EH (cell line): ENCODE measurements around the gene HMGB4.

Experiments
- DNase-seq: peaks from one replicate; pipeline ENCODE4 v3.0.0-alpha.2; 2015; ENCODE audit warnings: low read depth

The HMGB4 gene

DNA sequence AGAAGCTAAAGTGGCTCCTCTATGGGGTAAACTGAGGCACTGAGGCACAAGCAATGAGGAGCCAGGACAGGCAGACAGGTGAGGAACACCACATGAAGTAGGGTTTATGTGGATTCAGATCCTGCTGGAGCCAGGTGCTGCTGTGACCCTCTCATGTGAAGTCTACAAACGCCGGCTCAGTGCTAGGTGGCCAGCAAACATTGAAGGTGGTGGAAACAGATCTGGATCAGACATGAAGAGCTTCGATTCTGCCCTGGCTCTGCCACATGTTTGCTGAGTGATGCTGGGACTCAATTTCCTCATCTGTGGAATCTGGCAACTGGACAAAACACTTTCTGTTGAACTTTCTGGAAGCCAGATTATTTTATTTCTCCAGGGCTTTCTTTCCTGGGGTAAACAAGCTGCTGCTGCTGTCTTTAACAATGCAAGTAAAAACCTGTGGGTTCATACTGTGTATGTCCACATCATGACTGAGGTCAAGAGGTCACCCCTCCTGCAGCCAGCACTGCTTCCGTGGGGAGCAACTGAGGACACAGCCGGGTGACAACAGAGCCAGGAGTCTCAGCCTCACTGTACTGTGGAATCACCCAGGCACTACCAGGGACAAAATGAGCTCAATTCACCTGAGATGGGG lies 33.3 kb downstream of the HMGB4 start:
- DNase-seq = peak; percentile 34

GRCh38 chr1:33898406-33898805 lies 34.5 kb downstream of the HMGB4 start:
- DNase-seq = no peak

GRCh38 chr1:33898881-33899280 lies 35.0 kb downstream of the HMGB4 start:
- no peak for DNase-seq

- DNase-seq = no peak
Observed at GRCh38 chr1:33899746-33900145, 35.9 kb downstream of the HMGB4 start.

- peak; percentile 54 for DNase-seq
Observed at GRCh38 chr1:33902486-33903209, 38.8 kb downstream of the HMGB4 start.

DNA sequence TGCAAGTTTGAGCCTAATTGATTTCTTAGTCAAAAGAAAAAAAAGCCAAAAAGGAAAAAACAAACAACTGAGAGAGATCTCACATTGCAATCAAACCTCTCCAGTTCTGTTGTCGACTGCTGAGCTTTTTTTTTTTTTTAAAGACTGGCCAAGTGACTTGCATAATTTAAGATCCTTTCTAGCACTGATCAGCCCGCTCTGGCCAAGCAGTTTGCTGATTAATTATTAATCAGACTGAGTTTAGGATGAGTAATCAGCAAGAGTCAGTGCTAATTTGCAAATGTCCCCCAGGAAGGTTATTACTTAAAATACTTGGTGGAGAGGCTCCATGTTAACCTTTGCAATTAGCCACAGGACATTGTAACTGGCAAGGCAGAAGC lies 39.3 kb downstream of the HMGB4 start:
- peak; percentile 55 for DNase-seq

GRCh38 chr1:33905241-33905640 lies 41.4 kb downstream of the HMGB4 start:
- DNase-seq = no peak

- no peak for DNase-seq
Observed at GRCh38 chr1:33906156-33906555, 42.3 kb downstream of the HMGB4 start.

DNA sequence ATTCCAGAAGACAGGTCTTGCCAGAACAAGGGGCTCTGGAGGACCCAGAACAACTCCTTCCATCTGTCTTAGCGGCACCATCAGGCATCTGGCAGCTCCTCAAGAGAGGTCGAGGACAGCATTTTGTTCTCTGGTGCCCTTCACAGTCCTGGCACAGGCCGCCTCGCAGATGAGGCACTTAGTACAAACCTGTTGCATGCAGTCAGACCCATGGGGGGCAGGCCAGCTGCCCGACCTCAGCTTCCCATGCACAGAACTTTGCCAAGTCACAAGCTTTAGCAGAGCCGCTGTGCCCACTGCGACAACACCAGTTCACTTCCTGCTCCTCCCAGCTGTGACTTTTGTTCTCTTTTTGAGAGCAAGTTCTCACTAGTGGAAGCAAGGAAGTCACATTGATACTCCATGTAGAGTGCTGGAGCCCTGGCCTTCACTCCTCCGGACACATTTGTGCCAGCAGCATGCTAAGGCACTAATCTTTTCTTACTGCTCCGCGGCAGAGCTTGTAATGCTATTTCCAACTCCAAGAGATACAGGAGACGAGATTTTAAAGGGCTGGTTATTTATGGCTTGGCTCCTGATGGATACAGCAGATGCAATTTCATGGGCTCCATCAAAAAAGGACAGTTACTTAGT lies 44.6 kb downstream of the HMGB4 start:
- no peak for DNase-seq
